22Rv1 (cell line): Measurements from ENCODE around the gene DDAH1.

Source experiments
- H3K27ac ChIP-seq: fragments of 450-650 bp; 2 replicates; pipeline ENCODE4 v1.5.1; 2017
- CTCF ChIP-seq: fragments of 450-650 bp; IDR thresholded peaks from 2 replicates; pipeline ENCODE4 v1.5.1; 2017; ENCODE audit warnings: mild to moderate bottlenecking
- ZFX ChIP-seq: fragments of 450-650 bp; IDR thresholded peaks from 2 replicates; pipeline ENCODE4 v1.6.1; 2017; ENCODE audit warnings: antibody characterized with exemption, borderline replicate concordance

DDAH1 gene

DNA sequence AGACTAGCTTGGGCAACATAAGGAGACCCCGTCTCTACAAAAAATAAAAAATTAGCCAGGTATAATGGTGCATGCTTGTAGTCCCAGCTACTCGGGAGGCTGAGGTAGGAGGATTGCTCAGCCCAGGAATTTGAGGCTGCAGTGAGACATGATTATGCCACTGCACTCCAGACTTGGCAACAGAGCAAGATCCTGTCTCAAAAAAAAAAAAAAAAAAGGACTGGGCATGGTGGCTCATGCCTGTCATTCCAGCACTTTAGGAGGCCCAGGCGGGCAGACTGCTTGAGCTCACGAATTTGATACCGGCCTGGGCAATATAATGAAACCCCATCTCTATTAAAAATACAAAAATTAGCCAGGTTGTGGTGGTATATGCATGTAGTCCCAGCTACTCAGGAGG lies 141.2 kb downstream of the DDAH1 start:
- TF ChIP-seq CTCF: no peak
- TF ChIP-seq ZFX: no peak
- no peak overlapping the region for H3K27ac ChIP-seq

- no peak overlapping the region for H3K27ac ChIP-seq
- TF ChIP-seq CTCF: no peak
- no peak for TF ChIP-seq ZFX
These were observed 142.3 kb downstream of the DDAH1 start for GRCh38 chr1:85322655-85323054.

GRCh38 chr1:85321237-85321964 lies 143.6 kb downstream of the DDAH1 start:
- TF ChIP-seq ZFX (no peak), CTCF (no peak)
- H3K27ac ChIP-seq: no peak overlapping the region

- no peak overlapping the region for H3K27ac ChIP-seq
- TF ChIP-seq CTCF (no peak), ZFX (no peak)
These were observed 144.4 kb downstream of the DDAH1 start for GRCh38 chr1:85320371-85321131.

GRCh38 chr1:85319931-85320330 lies 145.0 kb downstream of the DDAH1 start:
- no peak overlapping the region for H3K27ac ChIP-seq
- TF ChIP-seq CTCF (no peak), ZFX (no peak)

DNA sequence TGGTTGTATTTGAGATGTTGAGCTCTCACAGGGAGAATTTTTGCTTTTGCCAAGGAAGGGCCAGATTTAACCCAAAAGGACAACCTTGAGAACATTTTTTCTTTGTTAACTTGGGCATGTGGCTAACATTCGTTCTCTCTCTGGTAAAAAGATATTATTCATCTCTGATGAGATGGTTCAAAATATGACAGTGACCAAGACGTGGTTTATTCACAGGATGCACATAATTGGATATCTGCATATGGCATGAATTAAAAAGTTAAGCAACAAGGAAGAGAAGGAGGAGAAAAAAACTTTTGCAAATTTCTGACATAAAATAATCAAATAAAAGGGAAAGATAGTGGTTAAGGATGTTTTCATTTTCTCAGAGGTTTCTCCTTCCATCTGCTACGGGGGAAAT lies 145.5 kb downstream of the DDAH1 start:
- TF ChIP-seq CTCF: no peak
- no peak for TF ChIP-seq ZFX
- H3K27ac ChIP-seq: no peak overlapping the region

- TF ChIP-seq ZFX (no peak), CTCF (no peak)
- no peak overlapping the region for H3K27ac ChIP-seq
These were observed 146.7 kb downstream of the DDAH1 start for GRCh38 chr1:85318217-85318616.
